ENCODE data around the gene CLDN15.
"Not testable (repeated sequence)": the region's sequence is repeated elsewhere in the genome, so short reads cannot be mapped to it uniquely, and the experiment has no call there.

CLDN15 gene

DNA sequence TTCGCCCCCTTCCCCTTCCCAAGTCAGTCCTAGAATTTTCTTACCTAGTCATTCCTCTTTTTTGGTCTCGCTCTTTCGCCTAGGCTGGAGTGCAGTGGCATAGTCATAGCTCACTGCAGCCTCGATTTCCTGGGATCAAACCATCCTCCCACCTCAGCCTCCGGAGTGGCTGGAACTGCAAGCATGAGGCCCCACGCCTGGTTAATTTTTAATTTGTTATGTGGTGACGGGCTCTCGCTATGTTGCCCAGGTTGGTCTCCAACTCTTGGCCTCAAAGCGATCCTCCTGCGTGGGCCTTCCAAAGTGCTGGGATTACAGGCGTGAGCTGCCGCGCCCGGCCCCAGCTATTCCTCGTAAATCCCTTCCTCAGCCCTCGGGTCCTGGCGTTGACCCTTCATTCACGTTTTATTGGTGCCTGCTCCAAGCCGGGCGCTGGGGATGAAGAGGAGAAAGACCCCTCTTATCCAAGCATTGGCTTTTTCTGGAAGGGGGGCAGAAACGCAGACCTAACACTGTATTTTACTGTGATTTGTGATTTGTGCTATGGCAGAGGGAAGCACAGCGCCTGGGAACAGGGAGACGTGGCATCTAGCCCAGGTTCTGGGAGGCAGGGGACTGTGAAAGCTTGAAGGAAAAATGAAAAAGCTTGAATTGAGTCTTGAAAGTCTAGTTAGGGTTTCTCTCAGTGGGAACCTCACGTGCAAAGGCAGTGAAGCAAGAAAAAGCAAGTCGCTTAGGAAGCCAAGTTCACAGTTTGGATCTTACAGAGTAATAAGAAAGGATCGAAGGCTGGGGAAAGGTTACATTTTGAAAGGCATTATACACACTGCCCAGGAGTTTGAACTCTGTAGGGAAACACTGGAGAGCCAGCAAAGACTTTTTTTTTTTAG lies 19.1 kb downstream of the CLDN15 start:
- no peak for DNase-seq

DNA sequence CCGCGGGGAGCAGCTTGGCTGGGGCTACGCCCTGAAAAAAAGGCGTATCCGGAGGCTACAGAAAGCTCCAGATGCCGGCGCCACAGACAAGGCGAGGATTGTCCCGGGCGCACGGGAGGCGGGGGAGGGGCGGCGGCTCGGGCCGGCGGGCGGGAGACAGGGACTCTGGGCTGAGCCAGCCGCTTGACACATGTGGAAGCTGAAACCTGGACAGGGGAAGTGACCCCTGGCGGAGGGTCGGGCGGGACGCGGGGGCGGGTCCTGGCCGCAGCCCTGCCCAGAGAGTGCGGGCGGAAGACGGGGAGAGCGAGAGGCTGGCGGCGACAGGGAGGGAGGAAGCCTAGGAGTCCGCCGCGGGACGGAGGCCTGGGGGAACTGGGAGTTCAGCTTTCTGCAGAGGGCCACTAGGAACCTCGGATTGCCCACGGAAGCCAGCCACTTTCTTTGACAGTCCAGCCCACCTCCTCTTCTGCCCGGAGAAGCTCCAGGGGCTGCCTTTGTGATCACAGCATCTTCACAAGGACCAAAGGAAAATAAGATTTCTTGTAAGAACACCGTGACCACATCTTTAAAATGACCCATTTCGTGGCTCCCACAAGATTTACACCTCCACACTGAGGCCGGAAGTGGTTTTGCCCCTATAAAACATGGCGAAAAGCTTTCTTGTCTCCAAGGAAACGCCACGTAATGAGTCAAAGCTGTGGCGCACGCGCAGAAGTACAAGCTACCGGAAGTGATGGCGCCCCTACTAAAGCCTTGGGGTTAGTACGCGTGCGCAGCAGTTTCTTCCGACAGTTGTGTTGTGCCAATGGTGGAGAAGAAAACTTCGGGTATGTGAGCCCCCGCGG lies 20.0 kb downstream of the CLDN15 start, which contains the start of the genes PLOD3 and ZNHIT1:
Gene PLOD3 (minus strand): TSS at position 194 of the 848 bp plus-strand sequence. CDS start 307 bp downstream, outside the sequence.
Gene ZNHIT1 (plus strand): TSS at position 778 of the 848 bp plus-strand sequence. CDS start 31 bp downstream, at position 809.
- peak; percentile 98 for DNase-seq

DNA sequence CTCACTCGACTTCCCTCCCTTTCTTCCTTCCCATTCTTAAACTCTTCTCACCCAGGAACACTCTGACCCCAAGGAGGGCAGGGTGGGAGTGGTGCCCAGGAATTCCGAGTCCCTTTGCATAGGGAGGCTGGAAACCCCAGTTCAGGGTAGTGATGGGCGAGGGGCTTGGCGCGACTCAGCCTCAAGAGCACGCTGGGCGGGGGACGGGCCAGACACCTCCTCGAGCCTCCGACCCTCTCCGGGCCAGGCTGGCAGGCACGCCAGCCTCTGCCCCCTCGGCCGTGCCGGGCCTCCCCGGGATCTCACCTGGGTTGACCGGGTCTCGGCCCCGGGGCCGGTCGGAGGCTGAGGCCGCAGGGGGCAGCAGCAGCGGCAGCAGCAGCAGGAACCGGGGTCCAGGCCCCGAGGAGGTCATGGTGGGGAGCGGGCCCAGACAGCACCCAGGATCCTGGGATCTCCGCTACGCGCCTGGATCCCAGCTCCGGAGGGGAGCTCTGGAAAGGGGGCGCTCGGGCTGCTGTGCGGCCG lies 20.7 kb downstream of the CLDN15 start:
- no peak for DNase-seq

DNA sequence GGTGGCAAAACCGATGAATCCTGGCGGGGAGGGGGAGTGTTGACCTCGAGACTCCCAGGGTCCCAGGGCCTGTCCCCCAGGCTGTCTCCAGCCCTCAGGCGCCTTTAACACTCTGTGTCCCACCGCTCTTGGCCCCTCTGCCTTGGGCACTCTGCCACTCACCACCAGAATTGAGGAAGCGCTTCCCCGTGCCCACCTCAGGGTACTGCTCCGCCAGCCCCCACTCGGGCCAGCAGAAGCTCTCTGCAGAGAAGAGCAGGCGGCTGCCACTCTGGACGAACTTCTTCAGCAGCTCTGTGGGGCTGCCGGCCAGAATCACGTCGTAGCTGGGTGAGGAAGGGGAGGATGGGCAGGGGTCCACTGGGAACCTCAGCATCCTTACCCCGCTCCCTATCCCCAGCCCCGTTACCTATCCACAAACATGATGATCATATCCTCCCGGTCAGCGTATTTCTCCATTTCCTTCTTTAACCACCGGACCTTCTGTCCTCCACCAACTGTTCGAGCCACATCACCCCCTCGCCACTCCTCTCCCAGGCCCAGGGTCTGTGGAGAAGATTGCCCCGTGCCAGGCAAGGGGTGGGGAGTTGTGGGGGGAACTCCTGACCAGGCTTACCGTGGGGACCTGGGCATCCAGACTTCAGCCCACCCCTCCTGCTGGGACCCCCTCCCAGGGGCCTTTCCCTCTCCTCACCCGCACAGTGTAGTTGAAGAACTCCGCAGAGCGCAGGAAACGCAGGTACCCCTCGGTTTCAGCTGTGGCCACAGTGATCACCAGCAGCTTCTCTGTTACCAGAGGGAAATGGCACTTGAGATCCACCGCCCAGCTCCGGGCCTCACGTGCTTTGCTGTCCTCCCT lies 21.4 kb downstream of the CLDN15 start:
- peak; percentile 23 for DNase-seq

DNA sequence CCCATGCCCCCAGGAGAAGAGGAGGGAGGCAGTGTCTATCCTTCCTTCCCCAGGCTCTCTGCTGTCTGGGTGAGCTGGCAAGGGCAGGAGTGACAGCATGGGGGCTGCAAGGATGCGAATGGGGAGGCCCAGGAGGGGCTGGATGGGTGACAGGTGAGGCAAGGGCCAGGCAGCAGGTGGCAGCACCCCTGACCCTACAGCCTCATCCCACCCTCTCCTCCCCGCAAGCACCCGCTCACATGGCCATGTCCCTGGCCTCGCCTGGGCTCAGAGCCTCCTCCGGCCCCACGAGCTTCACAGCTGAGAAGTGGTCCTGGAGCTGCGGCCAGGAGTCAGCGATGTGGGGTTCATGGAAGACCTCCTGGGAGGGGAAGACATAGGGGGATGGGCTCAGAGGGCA lies 25.6 kb downstream of the CLDN15 start:
- DNase-seq, result no peak

DNA sequence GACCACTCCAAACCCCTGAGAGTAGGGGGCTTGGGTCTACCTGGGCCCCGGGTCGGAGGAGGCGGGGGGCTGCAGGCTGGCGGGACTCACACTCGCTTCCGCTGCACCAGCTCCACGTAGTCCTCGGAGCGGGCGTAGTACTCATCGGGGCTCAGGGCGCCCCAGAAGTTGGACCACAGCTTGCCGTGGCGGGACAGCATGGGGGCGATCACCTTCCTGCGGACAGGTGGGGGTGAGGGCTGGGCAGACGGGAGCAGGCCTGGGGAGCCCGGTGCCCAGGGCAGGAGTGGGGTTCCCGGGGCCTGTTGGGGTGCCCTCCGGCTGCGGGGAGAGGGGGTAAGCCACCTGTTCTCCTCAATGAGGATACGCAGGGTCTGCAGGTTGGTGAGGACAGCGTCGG lies 26.1 kb downstream of the CLDN15 start:
- DNase-seq, result no peak

DNA sequence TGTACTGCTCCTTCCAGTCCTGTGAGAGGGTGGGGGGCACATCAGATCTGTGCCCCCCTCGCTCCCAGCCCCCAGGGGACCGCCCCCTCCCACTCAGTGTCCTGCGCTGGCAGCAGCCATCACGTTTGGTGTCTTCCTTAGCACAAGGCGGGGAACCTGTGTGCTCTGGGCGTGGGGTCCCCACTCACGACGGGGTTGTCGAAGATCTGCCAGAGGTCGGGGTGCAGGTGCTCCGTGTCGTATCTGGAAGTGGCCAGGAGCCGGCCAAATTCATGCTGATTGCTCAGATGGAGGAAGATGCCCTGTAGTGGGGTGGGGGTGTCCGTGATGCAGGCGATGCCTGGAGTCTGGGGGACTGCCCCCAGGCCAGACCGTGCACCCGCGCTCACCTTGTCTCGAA lies 27.5 kb downstream of the CLDN15 start:
- no peak for DNase-seq

DNA sequence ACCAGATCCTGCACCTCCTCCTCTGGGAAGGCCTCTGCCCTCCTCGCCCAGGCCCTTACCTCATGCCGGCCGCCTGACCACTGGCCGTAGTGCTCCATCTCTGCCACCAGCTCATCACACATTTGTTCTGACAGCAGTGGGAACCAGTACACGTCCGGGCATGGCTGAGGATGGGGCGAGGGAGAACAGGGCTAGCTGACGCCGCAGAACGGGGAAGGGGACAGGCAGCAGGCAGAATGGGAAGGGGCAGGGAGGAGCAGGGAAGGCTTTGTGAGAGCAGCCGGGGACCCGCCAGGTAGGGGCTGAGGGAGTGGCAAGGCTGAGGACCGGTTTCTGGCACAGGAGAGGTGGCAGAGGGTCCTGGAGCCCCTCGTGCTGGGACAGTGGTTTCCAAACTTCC lies 28.8 kb downstream of the CLDN15 start:
- DNase-seq, result no peak

DNA sequence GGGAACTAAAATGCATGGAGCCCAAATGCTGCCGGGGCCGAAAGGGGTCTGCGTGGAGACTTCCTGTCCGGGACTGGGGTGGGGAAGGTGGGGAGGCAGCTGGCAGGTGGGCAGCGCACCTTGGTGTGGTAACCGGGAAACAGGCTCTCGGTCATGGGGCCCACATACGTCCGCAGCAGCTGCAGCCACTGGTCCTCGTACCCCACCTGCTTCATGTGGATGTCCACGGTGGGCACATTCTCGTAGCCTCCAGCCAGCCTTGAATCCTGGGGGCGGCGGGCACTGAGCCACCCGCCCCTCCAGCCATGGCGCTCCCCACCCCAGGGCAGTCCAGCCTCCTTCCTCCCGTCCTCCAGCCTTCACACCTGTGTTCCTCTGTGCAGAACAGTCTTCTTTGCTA lies 30.1 kb downstream of the CLDN15 start:
- no peak for DNase-seq

DNA sequence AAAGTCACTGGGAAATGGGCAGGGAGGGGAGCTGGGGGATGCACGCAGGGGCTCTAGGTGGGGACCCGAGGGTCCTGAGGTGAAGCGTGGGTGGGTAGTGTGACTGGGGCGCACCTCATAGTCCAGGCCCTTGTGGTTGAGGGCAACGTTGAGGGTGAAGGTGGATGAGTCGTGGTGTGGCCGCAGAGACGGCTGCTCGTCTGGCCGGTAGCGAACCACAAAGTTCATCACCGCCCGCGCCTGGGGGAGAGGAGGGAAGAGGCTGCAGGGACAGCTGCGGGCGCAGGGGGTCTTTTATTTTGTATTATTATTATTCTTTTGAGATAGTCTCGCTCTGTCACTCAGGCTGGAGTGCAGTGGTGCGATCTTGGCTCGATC lies 30.9 kb downstream of the CLDN15 start:
- DNase-seq, result no peak

DNA sequence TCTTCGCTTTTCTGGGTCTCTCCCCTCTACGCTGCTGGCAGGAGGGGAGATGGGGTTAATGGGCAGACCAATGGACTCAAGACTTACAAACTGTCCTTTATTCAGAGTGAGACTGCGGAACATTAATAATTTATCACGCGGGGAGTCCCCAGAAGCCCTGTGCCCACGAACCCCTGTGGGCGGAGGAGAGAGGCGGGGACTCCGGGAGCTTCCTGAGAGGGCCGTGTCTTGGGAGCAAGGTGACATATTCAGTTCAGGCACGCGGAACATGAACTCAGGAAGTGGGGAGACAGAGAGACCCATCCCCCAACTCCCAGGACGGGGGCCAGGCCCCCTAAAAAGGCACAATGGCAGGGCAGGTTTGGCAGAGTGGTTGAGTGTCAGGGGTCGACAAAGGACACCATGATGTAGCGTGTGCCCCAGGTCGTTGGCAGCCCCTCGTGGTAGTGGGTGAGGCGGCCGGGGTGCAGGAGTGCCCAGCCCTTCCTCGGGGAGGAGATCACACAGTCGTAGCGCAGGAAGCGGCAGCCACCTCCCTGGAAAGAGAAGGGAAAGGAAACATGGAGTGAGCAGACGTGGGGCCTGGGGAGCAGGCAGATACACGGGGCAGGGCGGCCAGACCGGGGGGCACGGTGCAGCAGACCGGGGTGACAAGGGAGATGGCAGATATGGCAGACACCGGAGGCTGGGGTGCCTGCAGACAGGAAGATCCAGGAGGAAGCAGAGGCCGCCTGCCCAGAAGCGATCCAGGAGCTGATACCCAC lies 31.5 kb downstream of the CLDN15 start:
- no peak for DNase-seq

DNA sequence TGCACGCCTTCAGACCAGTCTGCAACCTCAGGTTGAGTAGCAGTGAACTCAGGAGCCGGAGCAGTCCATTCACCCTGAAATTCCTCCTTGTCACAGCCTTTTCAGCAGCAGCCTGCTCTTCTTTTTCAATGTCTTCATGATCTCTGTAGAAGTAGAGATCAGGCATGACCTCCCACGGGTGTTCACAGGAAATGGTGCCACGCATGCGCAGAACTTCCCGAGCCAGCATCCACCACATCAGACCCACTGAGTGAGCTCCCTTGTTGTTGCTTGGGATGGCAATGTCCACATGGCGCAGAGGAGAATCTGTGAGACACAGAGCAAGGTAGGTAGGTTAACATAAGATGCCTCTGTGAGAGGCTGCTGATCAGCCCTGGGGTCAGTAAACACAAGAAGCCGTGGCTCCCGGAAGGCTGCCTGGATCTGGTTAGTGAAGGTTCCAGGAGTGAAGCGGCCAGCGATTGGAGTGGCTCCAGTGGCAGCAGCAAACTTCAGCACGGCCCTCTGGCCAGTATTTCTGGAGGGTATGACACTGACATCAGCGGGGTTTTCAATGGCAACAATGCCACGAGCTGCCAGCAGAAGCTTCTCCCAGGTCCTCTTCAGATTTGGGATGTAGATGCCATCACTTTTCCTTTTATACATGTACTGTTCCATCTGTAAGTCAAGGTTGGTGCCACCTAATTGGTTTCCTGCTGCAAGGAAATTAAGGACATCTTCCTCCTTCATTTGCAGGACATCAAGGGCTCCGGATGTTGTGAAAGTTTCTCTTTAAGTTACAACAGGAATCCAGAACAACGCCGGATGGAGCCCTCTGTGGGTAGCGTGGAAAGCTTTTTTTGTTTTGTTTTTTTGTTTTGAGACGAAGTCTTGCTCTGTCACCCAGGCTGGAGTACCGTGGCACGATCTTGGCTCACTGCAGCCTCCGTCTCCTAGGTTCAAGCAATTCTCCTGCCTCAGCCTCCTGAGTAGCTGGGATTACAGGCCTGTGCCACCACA lies 33.6 kb downstream of the CLDN15 start:
- not testable (repeated sequence) for DNase-seq

DNA sequence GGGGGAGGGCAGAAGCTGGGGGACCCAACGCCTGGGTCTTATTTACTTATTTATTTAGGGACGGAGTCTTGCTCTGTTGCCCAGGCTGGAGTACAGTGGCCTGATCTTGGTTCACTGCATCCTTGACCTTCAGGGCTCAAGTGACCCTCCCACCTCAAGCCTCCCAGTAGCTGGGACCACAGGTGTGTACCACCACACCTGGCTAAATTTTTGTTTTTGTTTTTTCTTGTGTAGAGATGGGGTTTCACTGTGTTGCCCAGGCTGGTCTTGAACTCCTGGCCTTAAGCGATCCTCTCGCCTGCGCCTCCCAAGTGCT lies 35.0 kb downstream of the CLDN15 start:
- no peak for DNase-seq

DNA sequence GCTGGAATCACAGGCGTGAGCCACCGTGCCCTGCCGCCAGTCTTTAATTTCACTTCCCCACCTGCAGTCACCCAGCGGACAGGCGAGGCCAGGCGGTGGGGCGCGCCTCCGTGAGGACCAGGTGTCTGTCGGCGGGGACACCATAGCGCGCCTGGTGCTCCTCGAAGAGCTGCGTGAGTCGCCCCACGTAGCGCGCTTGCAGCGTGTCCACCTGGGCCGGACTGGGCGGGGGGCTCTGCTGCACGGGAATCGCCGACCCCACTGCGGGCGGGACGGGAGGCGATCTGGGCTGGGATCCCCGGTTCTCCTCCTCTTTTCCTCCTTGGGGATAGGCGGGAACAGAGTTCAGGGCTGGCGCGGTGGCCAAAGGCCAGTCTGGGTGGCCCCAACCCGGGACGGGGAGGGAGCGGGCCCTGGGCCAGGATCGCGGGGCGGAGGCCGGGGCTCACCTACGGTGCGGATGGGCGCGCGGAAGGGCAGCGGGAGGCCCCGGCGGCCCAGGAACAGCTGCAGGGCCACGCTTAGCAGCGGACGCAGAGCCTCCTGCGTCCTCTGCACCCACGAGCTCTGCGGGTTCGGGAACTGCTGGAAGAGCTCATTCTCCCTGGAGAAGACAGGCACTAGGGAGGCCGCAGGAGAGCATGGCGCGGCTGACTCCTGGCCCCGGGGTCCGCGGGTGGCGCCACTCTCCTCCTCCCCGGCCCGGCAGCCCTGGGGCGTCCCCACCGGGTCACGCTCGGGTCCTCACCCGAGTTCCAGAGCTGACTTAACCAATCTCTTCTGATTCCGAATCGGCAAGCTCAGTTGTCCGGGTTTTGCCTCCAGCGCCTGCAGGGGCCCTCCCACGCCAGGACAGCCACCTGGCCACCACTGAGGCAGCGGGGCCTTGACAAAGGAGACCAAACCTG lies 35.7 kb downstream of the CLDN15 start:
- DNase-seq, result no peak

DNA sequence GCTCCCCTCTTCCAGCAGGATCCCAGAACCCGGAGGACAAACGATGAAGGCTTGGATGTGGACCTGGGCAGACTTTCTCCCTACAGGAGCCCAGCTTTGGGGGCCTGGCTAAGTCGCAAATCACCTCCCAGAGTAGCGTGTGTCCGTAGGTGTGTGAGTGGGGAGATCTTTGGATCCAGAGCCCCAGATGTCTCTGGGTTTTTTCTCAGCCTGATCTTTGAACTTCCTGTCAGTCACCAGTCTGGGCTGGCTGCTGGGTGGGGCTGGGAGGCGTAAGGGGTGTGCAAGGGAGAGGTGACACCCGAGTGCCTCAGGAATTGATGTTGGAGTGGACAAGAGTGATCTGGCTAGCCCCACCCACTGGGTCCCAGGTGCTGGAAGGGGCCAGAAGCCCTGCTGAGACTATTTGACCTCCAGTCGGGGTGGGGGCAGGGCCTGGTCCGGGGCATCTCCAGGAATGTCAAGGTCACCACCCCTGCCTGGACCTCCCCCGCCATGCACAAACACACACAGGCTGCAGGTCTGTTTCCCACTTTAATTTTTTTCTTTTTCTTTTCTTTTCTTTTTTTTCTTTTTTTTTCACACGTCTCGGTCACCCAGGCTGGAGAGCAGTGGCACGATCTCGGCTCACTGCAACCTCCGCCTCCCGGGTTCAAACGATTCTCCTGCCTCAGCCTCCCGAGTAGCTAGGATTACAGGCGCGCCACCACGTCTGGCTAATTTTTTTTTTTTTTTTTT lies 36.6 kb downstream of the CLDN15 start, which contains the start of gene MOGAT3:
Gene MOGAT3 (minus strand): TSS at position 175 of the 738 bp plus-strand sequence. CDS start 182 bp downstream, outside the sequence.
- DNase-seq, result no peak

DNA sequence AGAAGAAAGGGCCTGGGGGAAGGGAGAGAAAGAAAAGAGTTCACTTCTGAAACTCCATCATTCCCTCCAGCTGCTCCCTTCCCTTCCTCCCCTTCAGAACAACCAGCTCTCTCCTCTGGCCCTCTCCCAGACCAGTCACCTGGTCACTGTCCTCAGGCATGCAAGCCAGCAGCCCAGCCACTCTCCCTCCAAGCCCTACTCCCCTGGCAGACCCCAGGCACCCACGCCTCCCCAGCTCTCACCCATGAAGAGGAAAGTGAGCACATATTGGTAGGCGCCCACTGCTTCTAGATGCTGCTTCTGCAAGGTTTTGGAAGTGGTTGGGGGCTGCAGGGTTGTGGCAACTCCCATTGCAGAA lies 37.1 kb downstream of the CLDN15 start:
- DNase-seq, result no peak

DNA sequence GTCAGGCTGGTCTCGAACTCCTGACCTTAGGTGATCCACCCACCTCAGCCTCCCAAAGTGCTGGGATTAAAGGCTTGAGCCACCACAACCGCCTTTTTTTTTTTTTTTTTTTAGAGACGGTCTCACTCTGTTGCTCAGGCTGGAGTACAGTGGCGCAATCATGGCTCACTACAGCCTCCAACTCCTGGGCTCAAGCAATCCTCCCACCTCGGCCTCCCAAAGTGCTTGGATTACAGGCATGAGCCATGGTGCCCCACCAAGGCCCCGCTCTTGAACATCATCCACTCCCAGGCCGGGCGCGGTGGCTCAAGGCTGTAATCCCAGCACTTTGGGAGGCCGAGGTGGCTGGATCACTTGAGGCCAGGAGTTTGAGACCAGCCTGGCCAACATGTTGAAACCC lies 38.1 kb downstream of the CLDN15 start:
- DNase-seq, result not testable (repeated sequence)

DNA sequence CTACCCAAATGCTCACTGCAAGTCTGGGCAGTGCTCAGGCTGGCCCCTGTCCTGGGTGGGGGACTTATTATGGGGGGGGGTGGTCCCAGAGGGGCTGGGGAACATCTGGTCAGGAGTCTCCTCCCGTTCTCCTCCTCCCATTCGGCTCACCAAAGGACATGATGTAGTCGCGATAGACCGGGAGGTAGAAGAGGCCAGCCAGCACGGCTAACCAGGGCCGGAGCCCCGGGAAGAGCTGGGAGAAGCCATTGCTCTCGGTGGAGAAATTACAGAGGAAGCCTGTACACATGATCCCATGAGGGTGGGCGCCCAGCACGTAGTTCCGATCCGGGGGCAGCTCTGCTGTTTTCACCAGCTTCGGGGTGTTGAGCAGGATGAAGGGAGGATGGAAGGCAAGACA lies 39.1 kb downstream of the CLDN15 start:
- no peak for DNase-seq

DNA sequence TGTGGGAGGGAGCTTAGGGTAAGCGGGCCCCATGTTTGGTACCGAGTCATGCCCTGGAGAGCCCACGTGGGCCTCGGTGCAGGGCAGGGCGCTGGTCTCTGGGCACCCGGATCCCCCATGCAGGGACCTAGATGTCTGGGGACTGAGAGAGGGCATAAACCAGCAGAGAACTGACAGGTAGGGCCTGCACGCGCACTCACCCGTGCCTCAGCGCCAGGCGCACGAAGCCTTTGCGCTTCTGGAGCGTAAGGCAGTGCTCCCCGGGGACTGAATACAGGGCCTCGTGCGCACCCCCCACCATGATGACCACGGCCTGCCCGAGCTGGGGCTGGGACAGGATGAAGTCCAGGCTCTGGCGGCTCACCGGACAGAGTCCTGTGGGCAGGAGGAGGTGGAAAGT lies 39.6 kb downstream of the CLDN15 start:
- no peak for DNase-seq

Data from fibroblast of skin of right quadriceps (primary cell).